Thyroid gland (tissue), 4 donors: Measurements from ENCODE around the gene PDP2. TPM values are rescaled to one million over a fixed set of nuclear protein-coding genes. Genes with fewer than 3 reads are reported as not detected.

Experiments
- DNase-seq, 2 donors: peaks; one replicate each; pipeline ENCODE4 v3.0.0-alpha.2; 2019
- H3K27ac ChIP-seq, 3 donors: fragments of 200-600 bp; sonication (generic); 1 replicate in 2 of 3; 2 replicates in 1 of 3; pipeline ENCODE4 v1.5.1; 2016 to 2019; ENCODE audit warnings: mild to moderate bottlenecking in 1 of 3, moderate library complexity in 1 of 3
- H3K27me3 ChIP-seq: fragments of 200-600 bp; sonication (generic); one replicate; pipeline ENCODE4 v1.5.1; 2019
- H3K36me3 ChIP-seq, 2 donors: fragments of 200-600 bp; sonication (generic); one replicate each; pipeline ENCODE4 v1.5.1; 2016 to 2019
- H3K4me1 ChIP-seq, 2 donors: fragments of 200-600 bp; sonication (generic); one replicate each; pipeline ENCODE4 v1.5.1; 2017 to 2019
- H3K4me3 ChIP-seq, 3 donors: fragments of 200-600 bp; sonication (generic); replicated peaks in 1 of 3; 1 replicate in 2 of 3; 2 replicates in 1 of 3; pipeline ENCODE4 v1.5.1; 2016; ENCODE audit warnings: mild to moderate bottlenecking in 1 of 3
- H3K9me3 ChIP-seq: fragments of 200-600 bp; sonication (generic); one replicate; pipeline ENCODE4 v1.5.1; 2017
- POLR2A ChIP-seq, 2 donors: fragments of 450-650 bp; IDR thresholded peaks; one replicate each; pipeline ENCODE4 v1.6.1; 2017; ENCODE audit warnings: antibody characterized with exemption in 2 of 2, mild to moderate bottlenecking in 2 of 2, moderate library complexity in 1 of 2
- WGBS, 2 donors: methylation state at CpG; one replicate each; pipeline ENCODE4 v1.1.5; 2017; 5-methylcytosine and 5-hydroxymethylcytosine counted together
- intact Hi-C: fragments of 100-400 bp; cut with DNase I; formaldehyde crosslinking; loops from one replicate; pipeline ENCODE4 v1.15.1; 2023
- total RNA-seq, 4 donors: library from RNA; depleted of rRNA; stranded (reverse); fragments of >200 nt; gene quantifications; one replicate each; pipeline ENCODE4 v1.2.3, GENCODE V29; 2016
- TF ChIP-seq, protein P1 (sequence below), 6 experiments: fragments of 200-600 bp in 3 of 6; fragments of 450-650 bp in 3 of 6; sonication (generic) in 3 of 6; IDR thresholded peaks; one replicate each; pipeline ENCODE4 v1.5.1; 2016 to 2019; ENCODE audit warnings: antibody characterized with exemption in 6 of 6, mild to moderate bottlenecking in 2 of 6, inconsistent platforms in 1 of 6, moderate library complexity in 1 of 6

PDP2 gene
- total RNA-seq, 4 donors from 2014 or later, result 10.7 to 34.5 (median 26.9) TPM

DNA sequence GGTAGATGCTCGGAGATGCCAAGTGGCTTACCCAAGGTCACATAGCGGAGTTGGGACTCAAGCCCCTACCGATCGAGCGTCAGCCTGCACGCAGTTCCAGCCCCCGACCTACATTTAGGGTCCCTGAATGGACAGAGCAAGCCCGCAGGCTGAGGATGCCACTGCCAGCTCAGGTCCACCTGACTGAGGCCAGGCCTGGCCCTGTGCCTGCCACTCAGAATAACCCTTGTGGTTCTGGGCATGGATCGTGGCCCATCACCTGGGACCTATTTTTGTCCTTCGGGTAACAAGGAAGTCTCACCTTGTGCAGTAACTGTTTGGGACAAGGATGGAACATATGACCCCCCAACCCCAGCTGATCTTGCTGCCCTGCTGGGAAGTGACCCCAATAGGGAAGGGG, 21.3 kb downstream of the PDP2 start:
- WGBS, 2 donors, result 73 to 75% methylated on average over 9 to 10 of the region's 10 CpGs
- Histone ChIP-seq H3K9me3 (no peaks in the 10 kb centered on the region), H3K27ac (peak overlapping the region; percentile 89 to 98 (median 96)), H3K27me3 (no peaks in the 10 kb centered on the region), H3K36me3 (no peaks in the 10 kb centered on the region), H3K4me3 (no peak overlapping the region), H3K4me1 (peaks cover 79 to 97% of the 10 kb centered on the region in 2 donors)
- intact Hi-C loops, result no loop called here
- no peak for TF ChIP-seq POLR2A (IDR thresholded peaks at IDR 0.05)
- TF ChIP-seq, protein P1, sequence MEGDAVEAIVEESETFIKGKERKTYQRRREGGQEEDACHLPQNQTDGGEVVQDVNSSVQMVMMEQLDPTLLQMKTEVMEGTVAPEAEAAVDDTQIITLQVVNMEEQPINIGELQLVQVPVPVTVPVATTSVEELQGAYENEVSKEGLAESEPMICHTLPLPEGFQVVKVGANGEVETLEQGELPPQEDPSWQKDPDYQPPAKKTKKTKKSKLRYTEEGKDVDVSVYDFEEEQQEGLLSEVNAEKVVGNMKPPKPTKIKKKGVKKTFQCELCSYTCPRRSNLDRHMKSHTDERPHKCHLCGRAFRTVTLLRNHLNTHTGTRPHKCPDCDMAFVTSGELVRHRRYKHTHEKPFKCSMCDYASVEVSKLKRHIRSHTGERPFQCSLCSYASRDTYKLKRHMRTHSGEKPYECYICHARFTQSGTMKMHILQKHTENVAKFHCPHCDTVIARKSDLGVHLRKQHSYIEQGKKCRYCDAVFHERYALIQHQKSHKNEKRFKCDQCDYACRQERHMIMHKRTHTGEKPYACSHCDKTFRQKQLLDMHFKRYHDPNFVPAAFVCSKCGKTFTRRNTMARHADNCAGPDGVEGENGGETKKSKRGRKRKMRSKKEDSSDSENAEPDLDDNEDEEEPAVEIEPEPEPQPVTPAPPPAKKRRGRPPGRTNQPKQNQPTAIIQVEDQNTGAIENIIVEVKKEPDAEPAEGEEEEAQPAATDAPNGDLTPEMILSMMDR (IDR thresholded peaks at IDR 0.05), result no peak
- DNase-seq, result peak; percentile 87 to 89

DNA sequence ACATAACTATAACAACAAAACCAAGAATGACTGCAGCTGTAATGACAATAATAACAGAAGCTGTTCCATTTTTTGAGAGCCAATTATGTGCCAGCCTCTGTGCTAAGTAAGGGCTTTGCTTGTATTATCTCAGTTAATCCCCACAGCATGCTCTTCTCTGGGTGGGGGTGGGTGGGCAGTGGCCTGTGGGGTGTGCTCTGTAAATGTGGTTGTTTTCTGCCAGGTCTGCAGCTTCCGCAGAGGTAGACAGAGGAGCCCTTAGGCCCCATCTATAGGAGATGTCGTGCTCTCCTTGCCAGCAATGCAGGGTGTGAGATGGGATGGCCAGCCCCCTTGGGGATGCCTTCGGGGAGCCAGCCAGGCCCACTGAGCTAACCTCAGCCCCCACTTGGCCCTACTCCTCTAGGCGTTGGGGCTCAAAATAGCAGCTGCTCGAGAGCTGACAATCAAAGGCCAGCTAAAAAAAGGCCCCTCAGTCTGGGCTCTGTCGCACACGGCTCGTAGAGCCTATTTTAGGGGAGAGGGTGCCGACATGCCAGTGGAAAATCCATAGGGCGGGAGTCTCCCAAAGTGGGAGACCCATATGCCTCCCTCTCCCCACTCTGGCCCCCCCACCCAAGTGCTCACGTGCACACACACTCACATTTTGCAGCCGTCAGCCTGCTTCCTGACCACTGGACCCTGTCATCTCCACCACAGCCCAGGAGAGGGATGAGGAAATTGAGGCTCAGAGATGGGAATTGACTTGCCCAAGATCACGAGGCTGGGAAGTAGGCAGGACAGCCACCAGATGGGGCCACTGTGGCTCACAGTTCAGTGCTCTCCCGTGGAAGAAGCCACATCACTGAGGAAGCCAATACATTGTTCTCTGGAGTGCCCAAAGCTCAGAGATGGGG, 22.6 kb downstream of the PDP2 start:
- H3K36me3 ChIP-seq, result no peaks in the 10 kb centered on the region
- TF ChIP-seq, protein P1 (IDR thresholded peaks at IDR 0.05), result no peak
- no peak for TF ChIP-seq POLR2A (IDR thresholded peaks at IDR 0.05)
- H3K9me3 ChIP-seq, result no peaks in the 10 kb centered on the region
- WGBS, 2 donors, result 74% methylated on average over 14 of the region's 14 CpGs
- intact Hi-C loops, result no loop called here
- H3K4me3 ChIP-seq, result no peak overlapping the region
- H3K27me3 ChIP-seq, result no peaks in the 10 kb centered on the region
- no peak for DNase-seq
- H3K4me1 ChIP-seq, result peaks cover 69 to 84% of the 10 kb centered on the region in 2 donors
- H3K27ac ChIP-seq, result peak overlapping the region; percentile 89 to 98 (median 96)

DNA sequence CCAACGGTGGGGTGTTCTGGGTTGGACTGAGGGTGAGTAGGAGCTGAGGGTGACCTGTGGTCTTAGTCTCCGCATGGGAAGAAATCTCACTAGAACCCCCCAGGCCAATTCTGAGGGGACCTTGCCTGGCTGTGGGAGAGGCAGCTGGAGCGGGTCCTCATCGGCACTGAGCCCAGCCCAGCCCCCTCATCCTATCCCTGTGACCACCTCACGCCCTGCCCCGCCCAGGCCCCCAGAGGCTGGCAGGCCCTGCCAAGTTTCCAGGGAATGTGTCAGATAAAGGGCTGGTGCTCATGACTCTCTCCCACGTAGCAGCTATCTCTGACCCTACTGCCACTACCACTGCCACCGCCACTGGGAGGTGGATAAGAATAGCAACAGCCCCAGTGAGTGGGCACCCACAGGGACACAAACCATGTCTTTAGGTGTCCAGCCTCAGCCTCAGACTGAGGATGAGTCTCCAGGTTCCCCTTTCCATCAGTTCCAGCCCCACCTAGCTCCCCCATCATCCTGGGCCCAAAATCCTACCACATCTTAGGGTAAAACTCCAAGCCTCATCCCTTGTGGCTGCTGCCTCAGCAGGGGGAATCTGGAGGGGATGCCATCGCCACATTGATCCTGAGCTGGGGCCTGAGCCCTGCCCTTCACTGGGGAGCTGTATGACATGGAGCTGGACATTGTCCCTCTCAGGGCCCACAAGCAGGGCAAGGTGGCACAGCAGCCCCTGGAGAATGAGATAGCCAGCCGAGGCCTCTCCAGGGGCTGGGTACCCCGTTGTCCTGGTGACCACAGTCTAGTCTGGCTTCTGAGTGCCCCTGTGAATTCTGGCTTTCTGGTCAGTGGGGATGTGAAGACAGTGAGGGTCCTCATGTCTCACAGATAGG, 23.5 kb downstream of the PDP2 start:
- no peaks in the 10 kb centered on the region for H3K9me3 ChIP-seq
- 79 to 87% methylated on average over 9 to 10 of the region's 11 CpGs for WGBS, 2 donors
- H3K27ac ChIP-seq, result peak overlapping the region; percentile 67 to 98 (median 89)
- TF ChIP-seq POLR2A (IDR thresholded peaks at IDR 0.05), result no peak
- TF ChIP-seq, protein P1 (IDR thresholded peaks at IDR 0.05), result no peak
- H3K4me1 ChIP-seq, result peaks cover 62 to 75% of the 10 kb centered on the region in 2 donors
- no peak for DNase-seq
- no peak overlapping the region for H3K4me3 ChIP-seq
- no peaks in the 10 kb centered on the region for H3K27me3 ChIP-seq
- H3K36me3 ChIP-seq, result no peaks in the 10 kb centered on the region
- intact Hi-C loops, result no loop called here

DNA sequence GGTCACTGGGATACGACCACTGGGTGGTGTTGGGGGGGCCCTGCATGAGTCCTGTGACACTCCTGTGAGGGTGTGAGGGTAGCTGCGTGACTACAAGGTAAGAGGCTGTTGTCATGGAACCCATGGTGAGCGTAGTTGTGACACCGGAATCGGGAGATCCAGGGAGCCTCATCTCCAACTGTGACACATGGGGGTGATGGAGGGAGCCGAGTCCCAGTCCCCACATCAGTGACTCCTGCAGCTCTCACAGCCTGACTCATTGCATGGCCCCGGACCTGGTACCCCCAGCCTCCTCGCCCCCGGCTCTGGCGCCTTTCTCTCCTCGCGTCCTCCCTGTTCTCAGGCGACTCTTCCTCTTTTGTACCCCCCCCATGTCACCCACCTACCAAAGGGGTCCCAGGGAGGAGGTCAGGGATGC, 24.1 kb downstream of the PDP2 start:
- peak overlapping the region; percentile 67 to 98 (median 89) for H3K27ac ChIP-seq
- H3K4me1 ChIP-seq, result peaks cover 55 to 68% of the 10 kb centered on the region in 2 donors
- H3K9me3 ChIP-seq, result no peaks in the 10 kb centered on the region
- intact Hi-C loops, result no loop called here
- H3K27me3 ChIP-seq, result no peaks in the 10 kb centered on the region
- 90 to 92% methylated on average over 12 to 13 of the region's 13 CpGs for WGBS, 2 donors
- TF ChIP-seq, protein P1 (IDR thresholded peaks at IDR 0.05), result no peak
- TF ChIP-seq POLR2A (IDR thresholded peaks at IDR 0.05), result no peak
- DNase-seq, result no peak
- H3K4me3 ChIP-seq, result no peak overlapping the region
- no peaks in the 10 kb centered on the region for H3K36me3 ChIP-seq
